Mucosa of rectum (tissue), 2 donors: ENCODE results near the gene MRPL36.

ENCODE experiments used
- H3K27ac ChIP-seq, 2 donors: one replicate each; pipeline ENCODE4 v1.7.0; 2013; ENCODE audit warnings: inconsistent platforms in 2 of 2, low read depth in 2 of 2, low read length in 2 of 2
- H3K27me3 ChIP-seq, 2 donors: one replicate each; pipeline ENCODE4 v1.7.0; 2013; ENCODE audit warnings: low read length in 2 of 2; ENCODE audit not compliant: control insufficient read depth in 2 of 2, insufficient read depth in 2 of 2
- H3K36me3 ChIP-seq, 2 donors: one replicate each; pipeline ENCODE4 v1.7.0; 2013; ENCODE audit warnings: low read length in 2 of 2; ENCODE audit not compliant: control insufficient read depth in 2 of 2, insufficient read depth in 2 of 2
- H3K4me1 ChIP-seq, 2 donors: one replicate each; pipeline ENCODE4 v1.7.0; 2013; ENCODE audit warnings: low read length in 2 of 2, mild to moderate bottlenecking in 1 of 2; ENCODE audit not compliant: control insufficient read depth in 2 of 2, insufficient read depth in 2 of 2
- H3K4me3 ChIP-seq, 2 donors: one replicate each; pipeline ENCODE4 v1.7.0; 2013; ENCODE audit warnings: low read length in 2 of 2
- H3K9ac ChIP-seq, 2 donors: one replicate each; pipeline ENCODE4 v1.7.0; 2013; ENCODE audit warnings: low read length in 2 of 2, low read depth in 1 of 2, mild to moderate bottlenecking in 1 of 2
- H3K9me3 ChIP-seq, 2 donors: one replicate each; pipeline ENCODE4 v1.7.0; 2013; ENCODE audit warnings: low read length in 2 of 2; ENCODE audit not compliant: control insufficient read depth in 2 of 2
- donor health status: healthy.
- donor health status: Normal muscosa, but diverticular disease.

The MRPL36 gene

DNA sequence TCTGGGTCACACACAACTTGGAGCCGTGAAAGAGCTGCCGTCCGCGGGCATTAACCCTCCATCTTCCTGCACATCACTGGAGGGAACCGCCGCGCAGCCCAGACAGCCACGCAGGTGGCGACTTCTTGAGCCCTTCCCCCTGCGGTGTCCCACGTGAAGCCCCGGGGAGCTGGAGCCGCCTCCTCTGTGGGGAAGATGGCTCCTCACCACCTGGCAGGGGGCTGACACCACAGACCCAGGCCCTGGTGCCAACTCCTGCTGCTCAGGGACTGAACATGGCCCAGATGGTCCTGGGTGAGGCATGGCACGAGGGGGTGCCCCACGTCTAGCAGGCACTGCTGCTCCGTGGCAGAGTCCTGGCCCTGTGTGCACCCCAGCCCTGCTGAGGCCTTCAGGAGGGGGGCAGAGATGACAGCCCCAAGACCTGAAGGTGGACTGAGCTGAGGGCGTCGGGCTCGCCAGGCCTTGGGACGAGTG, 40.5 kb upstream of the MRPL36 start:
- Histone ChIP-seq H3K9ac (no peak overlapping the region), H3K27ac (no peak overlapping the region), H3K4me3 (no peak overlapping the region), H3K4me1 (no peaks in the 10 kb centered on the region), H3K36me3 (no peaks in the 10 kb centered on the region), H3K27me3 (peaks cover 13 to 16% of the 10 kb centered on the region in 2 donors), H3K9me3 (no peaks in the 10 kb centered on the region)

- H3K9ac ChIP-seq = no peak overlapping the region
- no peaks in the 10 kb centered on the region for H3K9me3 ChIP-seq
- H3K27ac ChIP-seq = no peak overlapping the region
- no peaks in the 10 kb centered on the region for H3K4me1 ChIP-seq
- no peaks in the 10 kb centered on the region for H3K36me3 ChIP-seq
- H3K27me3 ChIP-seq = peaks cover 16% of the 10 kb centered on the region in 2 donors
- H3K4me3 ChIP-seq = no peak overlapping the region
Observed at GRCh38 chr5:1838013-1838412, 38.4 kb upstream of the MRPL36 start.

- H3K27me3 ChIP-seq = peaks cover 16% of the 10 kb centered on the region in 2 donors
- H3K9me3 ChIP-seq = no peaks in the 10 kb centered on the region
- no peak overlapping the region for H3K9ac ChIP-seq
- H3K36me3 ChIP-seq = no peaks in the 10 kb centered on the region
- no peaks in the 10 kb centered on the region for H3K4me1 ChIP-seq
- H3K4me3 ChIP-seq = no peak overlapping the region
- no peak overlapping the region for H3K27ac ChIP-seq
Observed at GRCh38 chr5:1836891-1837880, 37.5 kb upstream of the MRPL36 start.

GRCh38 chr5:1836176-1836890, 36.7 kb upstream of the MRPL36 start:
- H3K9ac ChIP-seq = no peak overlapping the region
- no peaks in the 10 kb centered on the region for H3K4me1 ChIP-seq
- no peak overlapping the region for H3K4me3 ChIP-seq
- no peaks in the 10 kb centered on the region for H3K9me3 ChIP-seq
- H3K36me3 ChIP-seq = no peaks in the 10 kb centered on the region
- H3K27ac ChIP-seq = no peak overlapping the region
- peaks cover 13 to 14% of the 10 kb centered on the region in 2 donors for H3K27me3 ChIP-seq

DNA sequence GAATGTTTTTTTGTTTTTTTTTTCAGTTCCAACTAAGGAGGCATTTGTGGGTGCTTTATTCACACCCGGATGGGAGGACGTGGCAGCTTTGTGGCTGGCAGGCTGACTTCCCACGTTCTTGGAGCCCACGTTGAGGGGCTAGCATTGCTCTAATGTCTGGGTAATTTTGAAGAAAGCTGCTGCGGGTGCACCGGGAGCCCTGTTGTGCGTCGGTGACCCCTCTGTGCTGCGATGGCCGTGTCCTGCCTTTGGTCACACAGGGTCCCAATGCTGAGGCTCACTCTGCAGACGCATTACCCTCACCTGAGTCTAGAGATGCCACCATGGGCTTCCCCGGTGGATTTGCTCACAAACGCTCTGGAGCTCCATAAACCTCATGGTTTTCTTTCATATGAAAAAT, 35.8 kb upstream of the MRPL36 start:
- no peaks in the 10 kb centered on the region for H3K36me3 ChIP-seq
- no peaks in the 10 kb centered on the region for H3K9me3 ChIP-seq
- peaks cover 5 to 8% of the 10 kb centered on the region in 2 donors for H3K27me3 ChIP-seq
- H3K4me3 ChIP-seq = no peak overlapping the region
- H3K4me1 ChIP-seq = no peaks in the 10 kb centered on the region
- H3K27ac ChIP-seq = no peak overlapping the region
- no peak overlapping the region for H3K9ac ChIP-seq

DNA sequence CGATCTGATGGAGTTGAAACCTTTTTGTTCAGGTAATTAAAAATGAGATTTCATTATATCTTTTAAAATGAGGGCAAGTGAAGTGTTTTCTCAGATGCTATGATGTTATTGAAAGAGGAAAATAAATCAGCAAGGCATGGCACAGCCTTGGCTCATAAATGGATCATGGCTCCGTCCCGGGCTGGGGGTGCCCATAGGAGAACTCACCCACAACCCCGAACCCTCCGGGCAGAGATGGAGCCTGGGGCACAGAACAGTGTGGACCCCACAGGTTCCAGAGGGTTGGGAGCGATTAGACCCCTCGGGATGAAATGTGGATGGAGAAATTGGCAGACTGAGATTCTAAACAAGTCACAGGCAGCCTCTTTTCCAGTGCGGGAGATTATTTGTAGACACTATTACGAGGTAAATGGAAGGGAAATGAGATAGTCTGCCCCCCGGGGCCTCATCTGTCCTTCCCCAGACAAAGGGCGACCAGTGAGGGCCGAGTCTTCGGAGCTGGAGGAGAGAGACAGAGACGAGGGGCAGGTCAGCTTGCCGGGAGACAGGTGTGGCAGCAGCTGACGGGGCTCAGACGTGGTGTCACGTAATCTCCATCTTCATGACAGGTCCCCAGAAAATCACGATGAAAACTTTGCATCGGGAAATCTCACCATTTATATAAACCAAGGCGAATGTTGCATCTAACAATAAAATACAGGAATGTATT, 35.2 kb upstream of the MRPL36 start:
- Histone ChIP-seq H3K4me3 (no peak overlapping the region), H3K36me3 (no peaks in the 10 kb centered on the region)

DNA sequence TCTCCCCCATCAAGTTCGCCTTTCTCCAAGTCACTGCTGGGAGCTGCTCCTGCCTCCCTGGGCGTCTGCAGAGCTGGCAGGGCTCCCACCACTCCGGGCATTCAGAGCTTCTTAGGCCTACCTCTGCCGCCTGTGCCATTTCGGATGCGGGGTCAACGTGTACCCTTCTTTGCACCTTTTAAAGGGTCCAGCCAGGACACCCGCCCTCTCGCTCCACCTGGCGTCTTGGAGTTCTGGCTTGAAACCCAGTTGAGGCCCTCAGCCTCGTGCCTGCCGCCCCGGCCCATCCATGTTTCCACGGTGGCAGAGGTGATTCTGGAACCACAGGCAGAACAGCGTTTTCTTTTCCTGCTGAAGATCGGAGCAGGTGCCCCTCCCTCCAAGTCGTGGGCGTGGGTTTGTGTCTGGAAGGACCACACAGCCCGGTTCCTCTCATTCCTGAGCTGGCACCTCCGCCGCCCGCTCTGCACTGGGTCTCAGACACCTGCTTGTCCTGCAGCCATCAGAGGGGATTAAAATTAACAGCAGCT, 34.5 kb upstream of the MRPL36 start:
- no peaks in the 10 kb centered on the region for H3K36me3 ChIP-seq
- H3K9ac ChIP-seq = no peak overlapping the region
- no peaks in the 10 kb centered on the region for H3K4me1 ChIP-seq
- no peak overlapping the region for H3K27ac ChIP-seq
- H3K4me3 ChIP-seq = no peak overlapping the region
- peaks cover 0 to 3% of the 10 kb centered on the region in 2 donors for H3K27me3 ChIP-seq
- no peaks in the 10 kb centered on the region for H3K9me3 ChIP-seq

More for the DNA sequence above, 35.2 kb upstream of the MRPL36 start:
- Histone ChIP-seq H3K27ac (no peak overlapping the region), H3K9me3 (no peaks in the 10 kb centered on the region), H3K4me1 (no peaks in the 10 kb centered on the region), H3K9ac (no peak overlapping the region), H3K27me3 (peaks cover 0 to 3% of the 10 kb centered on the region in 2 donors)

DNA sequence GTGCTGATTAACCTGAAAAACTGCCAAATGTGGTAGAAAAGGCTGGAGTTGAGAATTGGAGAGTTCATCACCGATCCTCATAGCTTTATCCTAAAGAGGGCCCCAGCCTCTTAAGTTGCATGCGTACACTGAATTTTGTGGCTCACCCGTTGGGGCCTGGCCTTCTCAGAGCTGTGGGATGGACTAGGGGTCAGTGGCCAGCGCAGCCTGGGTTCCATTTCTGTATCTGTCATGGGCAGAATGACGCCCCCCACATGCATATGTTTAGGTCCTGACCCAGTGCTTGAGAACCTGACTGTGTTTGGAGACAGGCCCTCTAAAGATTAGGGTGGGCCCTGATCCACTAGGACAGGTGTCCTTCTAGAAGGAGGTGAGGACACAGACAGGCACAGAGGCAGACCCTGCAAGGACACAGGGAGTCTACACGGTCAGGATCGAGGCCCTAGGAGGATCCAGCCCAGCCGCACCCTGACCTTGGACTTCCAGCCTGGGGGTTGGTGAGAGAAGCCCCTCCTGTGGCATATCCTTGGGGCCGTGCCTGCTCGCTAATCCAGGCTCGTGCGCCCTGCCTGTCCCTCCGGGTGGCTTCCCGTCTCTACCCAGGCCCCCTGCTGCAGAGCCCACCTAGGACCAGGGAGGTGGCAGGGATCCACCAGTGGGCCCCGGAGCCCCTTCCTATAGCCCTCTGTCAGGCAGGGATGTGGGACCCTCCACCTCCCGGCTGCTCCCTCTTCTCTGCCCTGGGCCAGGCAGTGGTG, 33.8 kb upstream of the MRPL36 start:
- no peak overlapping the region for H3K9ac ChIP-seq
- no peaks in the 10 kb centered on the region for H3K36me3 ChIP-seq
- no peak overlapping the region for H3K27ac ChIP-seq
- H3K4me1 ChIP-seq = no peaks in the 10 kb centered on the region
- peaks cover 0 to 3% of the 10 kb centered on the region in 2 donors for H3K27me3 ChIP-seq
- H3K4me3 ChIP-seq = no peak overlapping the region
- no peaks in the 10 kb centered on the region for H3K9me3 ChIP-seq

GRCh38 chr5:1832511-1833250, 33.0 kb upstream of the MRPL36 start:
- H3K9ac ChIP-seq = no peak overlapping the region
- no peaks in the 10 kb centered on the region for H3K4me1 ChIP-seq
- no peaks in the 10 kb centered on the region for H3K36me3 ChIP-seq
- no peak overlapping the region for H3K27ac ChIP-seq
- H3K27me3 ChIP-seq = peaks cover 0 to 3% of the 10 kb centered on the region in 2 donors
- H3K4me3 ChIP-seq = no peak overlapping the region
- no peaks in the 10 kb centered on the region for H3K9me3 ChIP-seq
